ENCODE data around the gene DHRSX. TPM values are rescaled to one million over a fixed set of nuclear protein-coding genes. Genes with fewer than 3 reads are reported as not detected.

Gene DHRSX
- total RNA-seq, 3 donors from 2014 or later = 24.3 to 39.0 (median 29.2) TPM

DNA sequence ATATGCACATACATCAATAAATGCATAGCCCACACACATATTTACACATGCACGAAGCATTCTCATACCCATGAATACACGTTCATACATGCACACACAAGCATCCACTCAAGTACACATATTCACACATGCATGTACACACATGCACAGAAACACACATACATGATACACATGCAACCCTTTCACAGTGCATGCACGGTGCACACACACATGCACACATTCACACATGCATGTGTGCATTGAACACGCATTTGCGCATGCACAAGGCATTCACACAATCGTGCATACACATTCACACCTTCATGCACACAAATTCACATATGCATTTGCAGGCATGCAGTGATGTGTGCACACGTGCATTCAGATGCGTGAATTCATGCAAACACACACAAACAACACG, 324.5 kb downstream of the DHRSX start:
- no peak for DNase-seq (ENCODE audit: low spot score in 2 of 2)
- intact Hi-C loops (cut with DNase I; ENCODE audit: low total_unique reads) = no loop called here
- no peaks in the 10 kb centered on the region for H3K9me3 ChIP-seq
- H3K4me3 ChIP-seq = no peak overlapping the region
- H3K4me1 ChIP-seq = no peaks in the 10 kb centered on the region
- TF ChIP-seq, protein P1, sequence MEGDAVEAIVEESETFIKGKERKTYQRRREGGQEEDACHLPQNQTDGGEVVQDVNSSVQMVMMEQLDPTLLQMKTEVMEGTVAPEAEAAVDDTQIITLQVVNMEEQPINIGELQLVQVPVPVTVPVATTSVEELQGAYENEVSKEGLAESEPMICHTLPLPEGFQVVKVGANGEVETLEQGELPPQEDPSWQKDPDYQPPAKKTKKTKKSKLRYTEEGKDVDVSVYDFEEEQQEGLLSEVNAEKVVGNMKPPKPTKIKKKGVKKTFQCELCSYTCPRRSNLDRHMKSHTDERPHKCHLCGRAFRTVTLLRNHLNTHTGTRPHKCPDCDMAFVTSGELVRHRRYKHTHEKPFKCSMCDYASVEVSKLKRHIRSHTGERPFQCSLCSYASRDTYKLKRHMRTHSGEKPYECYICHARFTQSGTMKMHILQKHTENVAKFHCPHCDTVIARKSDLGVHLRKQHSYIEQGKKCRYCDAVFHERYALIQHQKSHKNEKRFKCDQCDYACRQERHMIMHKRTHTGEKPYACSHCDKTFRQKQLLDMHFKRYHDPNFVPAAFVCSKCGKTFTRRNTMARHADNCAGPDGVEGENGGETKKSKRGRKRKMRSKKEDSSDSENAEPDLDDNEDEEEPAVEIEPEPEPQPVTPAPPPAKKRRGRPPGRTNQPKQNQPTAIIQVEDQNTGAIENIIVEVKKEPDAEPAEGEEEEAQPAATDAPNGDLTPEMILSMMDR (IDR thresholded peaks at IDR 0.05) = no peak
- TF ChIP-seq POLR2A (IDR thresholded peaks at IDR 0.05) = no peak
- no peak overlapping the region for H3K27ac ChIP-seq
- no peaks in the 10 kb centered on the region for H3K36me3 ChIP-seq
- H3K27me3 ChIP-seq = no peaks in the 10 kb centered on the region

DNA sequence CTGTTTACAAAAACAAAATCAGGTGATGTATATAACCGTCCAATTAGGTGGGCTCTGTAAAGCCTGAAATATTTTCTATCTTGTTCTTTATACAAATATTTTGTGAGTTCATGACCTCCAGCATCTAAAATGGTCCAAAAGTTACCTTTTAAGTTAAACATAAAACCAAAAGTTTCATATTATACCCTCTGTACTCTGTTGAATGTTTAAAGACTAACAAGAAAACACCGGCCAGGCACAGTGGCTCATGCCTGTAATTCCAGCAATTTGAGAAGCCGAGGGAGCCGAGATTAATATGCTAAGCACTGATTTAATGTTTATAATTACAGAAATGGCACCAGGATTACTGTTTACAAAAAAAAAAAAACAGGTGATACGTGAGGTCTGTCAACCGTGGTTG, 328.4 kb downstream of the DHRSX start:
- no peak for DNase-seq (ENCODE audit: low spot score in 2 of 2)
- Histone ChIP-seq H3K36me3 (no peaks in the 10 kb centered on the region), H3K27ac (no peak overlapping the region), H3K4me3 (no peak overlapping the region), H3K9me3 (peaks cover 0 to 11% of the 10 kb centered on the region in 2 donors), H3K27me3 (no peaks in the 10 kb centered on the region), H3K4me1 (no peaks in the 10 kb centered on the region)
- intact Hi-C loops (cut with DNase I; ENCODE audit: low total_unique reads) = no loop called here
- TF ChIP-seq POLR2A (IDR thresholded peaks at IDR 0.05) = no peak
- TF ChIP-seq, protein P1 (IDR thresholded peaks at IDR 0.05) = no peak
- TF ChIP-seq POLR2AphosphoS5 (IDR thresholded peaks at IDR 0.05) = no peak

Other genes starting within 250 kb of the DHRSX start
- 10 to 100 TPM; 37.6 to 38.7 (median 37.6) TPM for gene ZBED1, start within 50 bp of the DHRSX start, total RNA-seq
- 100 to 1,000 TPM in 2 of 3 donors, 10 to 100 TPM in 1; 96.3 to 536 (median 142) TPM for gene CD99, start 190.3 kb upstream of the DHRSX start, total RNA-seq

Data from breast epithelium (tissue), 4 donors.